Measurements from ENCODE around the gene ARID5B.

GRCh38 chr10:62000726-62001125, 99.2 kb downstream of the ARID5B start:
- TF ChIP-seq CTCF (IDR thresholded peaks at IDR 0.05) = no peak
- TF ChIP-seq POLR2A (IDR thresholded peaks at IDR 0.05) = no peak
